Activated CD4-positive, alpha-beta T cell treated with anti-CD3 and anti-CD28 coated beads for 36 hours (primary cell): ENCODE measurements around the gene LRMDA. TPM values are rescaled to one million over a fixed set of nuclear protein-coding genes. Genes with fewer than 3 reads are reported as not detected.
A peak's percentile ranks its signal among the peaks of the same experiment; 100 is the strongest.
"Not testable (repeated sequence)": the region's sequence is repeated elsewhere in the genome, so short reads cannot be mapped to it uniquely, and the experiment has no call there.

Source experiments
- ATAC-seq: fragments of 200-7000 bp; cut with Tn5 transposase; one replicate; pipeline ENCODE4 v1.10.0; 2021; ENCODE audit warnings: mild to moderate bottlenecking, moderate library complexity
- CTCF ChIA-PET: fragments of 350-600 bp; sonication (Branson Sonifier 250); formaldehyde crosslinking; loops from one replicate; lab custom pipeline; 2021; ENCODE audit warnings: antibody characterized with exemption; lab: Charles Lee
- POLR2A ChIA-PET: fragments of 350-600 bp; sonication (Branson Sonifier 250); formaldehyde crosslinking; loops from one replicate; lab custom pipeline; 2021; ENCODE audit warnings: antibody characterized with exemption, inconsistent platforms; lab: Charles Lee
- DNase-seq: peaks from one replicate; pipeline ENCODE4 v3.0.0-alpha.2; 2020
- H3K27ac Mint-ChIP-seq: one replicate; pipeline ENCODE4 v1.8.0; 2021; ENCODE audit warnings: mixed read lengths
- H3K27me3 Mint-ChIP-seq: one replicate; pipeline ENCODE4 v1.8.0; 2021; ENCODE audit warnings: mixed read lengths
- H3K36me3 Mint-ChIP-seq: one replicate; pipeline ENCODE4 v1.8.0; 2021; ENCODE audit warnings: low read depth, mixed read lengths
- H3K4me1 Mint-ChIP-seq: one replicate; pipeline ENCODE4 v1.8.0; 2021; ENCODE audit warnings: mixed read lengths
- H3K4me3 Mint-ChIP-seq: one replicate; pipeline ENCODE4 v1.8.0; 2021; ENCODE audit warnings: mild to moderate bottlenecking, moderate library complexity, mixed read lengths
- H3K9me3 Mint-ChIP-seq: one replicate; pipeline ENCODE4 v1.8.0; 2021; ENCODE audit warnings: low read depth, mixed read lengths
- intact Hi-C, 2 experiments: fragments of 100-400 bp; cut with DNase I in 1 of 2; cut with micrococcal nuclease in 1 of 2; formaldehyde crosslinking; loops; one replicate each; pipeline versions ENCODE4 v1.14.2 to v1.15.1; 2022 to 2024; cut with DNase I, micrococcal nuclease
- total RNA-seq, 2 experiments: library from RNA; stranded (reverse); gene quantifications; one replicate each; pipeline ENCODE4 v1.2.3, GENCODE V29; 2021

Gene LRMDA
- total RNA-seq, 2 experiments from 2014 or later = not detected

GRCh38 chr10:75761289-75761688, 329.9 kb downstream of the LRMDA start:
- ChIA-PET CTCF (no interaction called here), POLR2A (no interaction called here)
- Mint-ChIP-seq H3K4me3 (no peak overlapping the region), H3K27me3 (no peaks in the 10 kb centered on the region), H3K9me3 (no peaks in the 10 kb centered on the region), H3K36me3 (no peaks in the 10 kb centered on the region), H3K27ac (no peak overlapping the region), H3K4me1 (peaks cover 5% of the 10 kb centered on the region)
- ATAC-seq = no peak
- DNase-seq = no peak
- intact Hi-C loops = no loop called here

GRCh38 chr10:75762431-75762802, 331.0 kb downstream of the LRMDA start:
- Mint-ChIP-seq H3K4me3 (no peak overlapping the region), H3K27me3 (peaks cover 2% of the 10 kb centered on the region), H3K4me1 (peaks cover 5% of the 10 kb centered on the region), H3K27ac (no peak overlapping the region), H3K9me3 (no peaks in the 10 kb centered on the region), H3K36me3 (no peaks in the 10 kb centered on the region)
- intact Hi-C loops = no loop called here
- ChIA-PET POLR2A (no interaction called here), CTCF (no interaction called here)
- DNase-seq (no peak), ATAC-seq (no peak)

GRCh38 chr10:75763652-75764051, 332.2 kb downstream of the LRMDA start:
- no peak for ATAC-seq
- H3K9me3 Mint-ChIP-seq = no peaks in the 10 kb centered on the region
- ChIA-PET POLR2A (no interaction called here), CTCF (interaction anchor here (0.7 kb wide), 1 partner anchor 30 kb away, joined by 3 read pairs; no protein-coding TSS in a partner anchor)
- peaks cover 5% of the 10 kb centered on the region for H3K4me1 Mint-ChIP-seq
- DNase-seq = no peak
- H3K36me3 Mint-ChIP-seq = no peaks in the 10 kb centered on the region
- intact Hi-C loops = no loop called here
- no peak overlapping the region for H3K27ac Mint-ChIP-seq
- H3K4me3 Mint-ChIP-seq = no peak overlapping the region
- peaks cover 4% of the 10 kb centered on the region for H3K27me3 Mint-ChIP-seq

- intact Hi-C loops = no loop called here
- CTCF ChIA-PET = interaction anchor here (1.0 kb wide), 1 partner anchor 100 kb away, joined by 6 read pairs; no protein-coding TSS in a partner anchor
- H3K9me3 Mint-ChIP-seq = no peaks in the 10 kb centered on the region
Measured at GRCh38 chr10:75764974-75765788, 333.8 kb downstream of the LRMDA start.

GRCh38 chr10:75765789-75766096, 334.3 kb downstream of the LRMDA start:
- H3K27ac Mint-ChIP-seq = no peak overlapping the region
- H3K4me1 Mint-ChIP-seq = peaks cover 5% of the 10 kb centered on the region
- H3K36me3 Mint-ChIP-seq = no peaks in the 10 kb centered on the region
- peaks cover 4% of the 10 kb centered on the region for H3K27me3 Mint-ChIP-seq
- H3K9me3 Mint-ChIP-seq = no peaks in the 10 kb centered on the region
- ChIA-PET POLR2A (no interaction called here), CTCF (no interaction called here)
- DNase-seq (no peak), ATAC-seq (no peak)
- H3K4me3 Mint-ChIP-seq = no peak overlapping the region
- intact Hi-C loops = no loop called here

More at GRCh38 chr10:75764974-75765788, 333.8 kb downstream of the LRMDA start:
- peaks cover 5% of the 10 kb centered on the region for H3K4me1 Mint-ChIP-seq
- H3K4me3 Mint-ChIP-seq = no peak overlapping the region
- DNase-seq (no peak), ATAC-seq (no peak)
- H3K27me3 Mint-ChIP-seq = peaks cover 4% of the 10 kb centered on the region
- H3K27ac Mint-ChIP-seq = no peak overlapping the region
- no peaks in the 10 kb centered on the region for H3K36me3 Mint-ChIP-seq
- POLR2A ChIA-PET = no interaction called here

- H3K4me3 Mint-ChIP-seq = no peak overlapping the region
- ChIA-PET POLR2A (no interaction called here), CTCF (no interaction called here)
- H3K27ac Mint-ChIP-seq = no peak overlapping the region
- DNase-seq (no peak), ATAC-seq (no peak)
- intact Hi-C loops = no loop called here
- peaks cover 4% of the 10 kb centered on the region for H3K27me3 Mint-ChIP-seq
- H3K4me1 Mint-ChIP-seq = peaks cover 5% of the 10 kb centered on the region
- no peaks in the 10 kb centered on the region for H3K9me3 Mint-ChIP-seq
- H3K36me3 Mint-ChIP-seq = no peaks in the 10 kb centered on the region
Measured at GRCh38 chr10:75766106-75766505, 334.7 kb downstream of the LRMDA start.

- intact Hi-C loops, CTCF ChIA-PET, H3K36me3 Mint-ChIP-seq, DNase-seq, POLR2A ChIA-PET, H3K27me3 Mint-ChIP-seq, H3K4me3 Mint-ChIP-seq, H3K27ac Mint-ChIP-seq, H3K9me3 Mint-ChIP-seq, ATAC-seq: not testable (repeated sequence)
- H3K4me1 Mint-ChIP-seq = peaks cover 11% of the 10 kb centered on the region
Measured at GRCh38 chr10:75766752-75767151, 335.3 kb downstream of the LRMDA start.

- H3K4me1 Mint-ChIP-seq = peaks cover 18% of the 10 kb centered on the region
- H3K9me3 Mint-ChIP-seq = no peaks in the 10 kb centered on the region
- H3K27ac Mint-ChIP-seq = no peak overlapping the region
- DNase-seq (no peak), ATAC-seq (no peak)
- no peaks in the 10 kb centered on the region for H3K36me3 Mint-ChIP-seq
- intact Hi-C loops = no loop called here
- peaks cover 4% of the 10 kb centered on the region for H3K27me3 Mint-ChIP-seq
- ChIA-PET CTCF (no interaction called here), POLR2A (no interaction called here)
- H3K4me3 Mint-ChIP-seq = no peak overlapping the region
Measured at GRCh38 chr10:75770626-75771081, 339.2 kb downstream of the LRMDA start.

GRCh38 chr10:75771606-75772005, 340.2 kb downstream of the LRMDA start:
- DNase-seq = no peak
- Mint-ChIP-seq H3K4me1 (peaks cover 18% of the 10 kb centered on the region), H3K9me3 (no peaks in the 10 kb centered on the region), H3K4me3 (no peak overlapping the region), H3K27ac (no peak overlapping the region), H3K36me3 (no peaks in the 10 kb centered on the region), H3K27me3 (peaks cover 4% of the 10 kb centered on the region)
- no peak for ATAC-seq
- CTCF ChIA-PET = no interaction called here
- intact Hi-C loops = no loop called here
- POLR2A ChIA-PET = no interaction called here

- CTCF ChIA-PET = no interaction called here
- Mint-ChIP-seq H3K27ac (no peak overlapping the region), H3K9me3 (no peaks in the 10 kb centered on the region), H3K36me3 (no peaks in the 10 kb centered on the region), H3K27me3 (peaks cover 3% of the 10 kb centered on the region), H3K4me1 (peaks cover 18% of the 10 kb centered on the region), H3K4me3 (peak overlapping the region; percentile 52)
- DNase-seq (no peak), ATAC-seq (no peak)
- intact Hi-C loops = no loop called here
- POLR2A ChIA-PET = no interaction called here
Measured at GRCh38 chr10:75772153-75772887, 340.9 kb downstream of the LRMDA start.

- H3K27ac Mint-ChIP-seq = no peak overlapping the region
- peaks cover 18% of the 10 kb centered on the region for H3K4me1 Mint-ChIP-seq
- POLR2A ChIA-PET = no interaction called here
- peak; percentile 19 for ATAC-seq
- no peaks in the 10 kb centered on the region for H3K9me3 Mint-ChIP-seq
- intact Hi-C loops = no loop called here
- CTCF ChIA-PET = no interaction called here
- no peaks in the 10 kb centered on the region for H3K36me3 Mint-ChIP-seq
- no peak overlapping the region for H3K4me3 Mint-ChIP-seq
- DNase-seq = peak; percentile 12
- no peaks in the 10 kb centered on the region for H3K27me3 Mint-ChIP-seq
Measured at GRCh38 chr10:75773231-75773780, 341.9 kb downstream of the LRMDA start.
